GM12874 (cell line): ENCODE results near the gene PDE9A.

Experiments used
- TF ChIP-seq, protein P1 (sequence below): IDR thresholded peaks from 2 replicates; pipeline ENCODE4 v1.5.1; 2011; ENCODE audit warnings: low read depth, mild to moderate bottlenecking, control low read depth, low read length, moderate library complexity; ENCODE audit not compliant: insufficient read depth

The PDE9A gene

DNA sequence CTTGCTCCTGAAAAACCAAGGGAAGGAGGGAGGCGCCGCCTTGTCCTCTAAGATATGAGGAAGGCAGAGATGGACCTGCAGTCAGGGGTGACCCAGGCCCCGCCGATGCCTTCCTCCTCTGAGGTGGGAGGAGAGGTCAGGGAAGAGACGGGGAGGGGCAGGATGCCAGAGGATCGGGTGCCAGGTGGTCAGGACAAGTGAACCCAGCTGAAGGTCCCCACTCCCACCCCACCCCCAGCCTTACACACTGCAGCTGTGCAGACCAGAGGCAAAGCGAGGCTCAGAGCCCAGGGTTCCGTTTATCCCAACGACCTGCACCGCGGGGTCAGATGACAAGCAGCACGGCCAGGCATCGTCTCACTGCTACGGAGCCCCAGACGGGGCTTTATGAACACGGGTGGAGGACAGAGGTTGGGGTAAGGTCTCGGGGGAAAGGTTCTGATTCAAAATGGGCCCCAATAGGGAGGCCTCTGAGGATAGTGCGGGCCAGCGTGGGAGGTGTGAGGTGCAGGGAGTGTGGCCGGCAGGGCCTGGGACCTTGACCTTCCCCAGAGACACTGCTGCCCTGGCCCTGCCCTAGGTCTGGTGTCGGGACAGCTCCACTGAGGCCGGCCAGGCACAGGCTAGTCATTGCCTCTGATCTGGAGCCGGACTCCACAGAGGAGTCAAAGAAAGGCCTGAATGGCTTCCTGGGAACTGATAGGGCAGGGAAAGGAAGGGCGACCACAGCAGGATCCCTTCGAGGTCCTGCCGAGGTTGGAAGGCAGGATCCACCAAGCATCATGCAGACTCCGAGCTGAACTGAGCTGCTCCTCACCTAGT lies 113.5 kb downstream of the PDE9A start:
- TF ChIP-seq, protein P1, sequence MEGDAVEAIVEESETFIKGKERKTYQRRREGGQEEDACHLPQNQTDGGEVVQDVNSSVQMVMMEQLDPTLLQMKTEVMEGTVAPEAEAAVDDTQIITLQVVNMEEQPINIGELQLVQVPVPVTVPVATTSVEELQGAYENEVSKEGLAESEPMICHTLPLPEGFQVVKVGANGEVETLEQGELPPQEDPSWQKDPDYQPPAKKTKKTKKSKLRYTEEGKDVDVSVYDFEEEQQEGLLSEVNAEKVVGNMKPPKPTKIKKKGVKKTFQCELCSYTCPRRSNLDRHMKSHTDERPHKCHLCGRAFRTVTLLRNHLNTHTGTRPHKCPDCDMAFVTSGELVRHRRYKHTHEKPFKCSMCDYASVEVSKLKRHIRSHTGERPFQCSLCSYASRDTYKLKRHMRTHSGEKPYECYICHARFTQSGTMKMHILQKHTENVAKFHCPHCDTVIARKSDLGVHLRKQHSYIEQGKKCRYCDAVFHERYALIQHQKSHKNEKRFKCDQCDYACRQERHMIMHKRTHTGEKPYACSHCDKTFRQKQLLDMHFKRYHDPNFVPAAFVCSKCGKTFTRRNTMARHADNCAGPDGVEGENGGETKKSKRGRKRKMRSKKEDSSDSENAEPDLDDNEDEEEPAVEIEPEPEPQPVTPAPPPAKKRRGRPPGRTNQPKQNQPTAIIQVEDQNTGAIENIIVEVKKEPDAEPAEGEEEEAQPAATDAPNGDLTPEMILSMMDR = no peak

DNA sequence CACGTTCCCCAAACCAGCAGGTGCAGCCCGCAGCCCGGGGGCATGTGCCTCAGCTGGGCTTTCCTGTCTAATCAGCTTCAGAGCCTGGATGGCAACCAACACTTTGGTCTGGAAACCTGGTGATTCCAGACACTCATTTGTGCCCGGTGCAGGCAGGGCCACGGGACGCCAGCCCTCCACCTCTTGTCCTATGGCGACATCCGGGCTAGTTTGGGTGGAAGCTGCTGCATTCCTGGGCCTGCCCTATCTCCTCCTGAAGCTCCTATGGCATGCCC lies 114.1 kb downstream of the PDE9A start:
- TF ChIP-seq, protein P1 = no peak

DNA sequence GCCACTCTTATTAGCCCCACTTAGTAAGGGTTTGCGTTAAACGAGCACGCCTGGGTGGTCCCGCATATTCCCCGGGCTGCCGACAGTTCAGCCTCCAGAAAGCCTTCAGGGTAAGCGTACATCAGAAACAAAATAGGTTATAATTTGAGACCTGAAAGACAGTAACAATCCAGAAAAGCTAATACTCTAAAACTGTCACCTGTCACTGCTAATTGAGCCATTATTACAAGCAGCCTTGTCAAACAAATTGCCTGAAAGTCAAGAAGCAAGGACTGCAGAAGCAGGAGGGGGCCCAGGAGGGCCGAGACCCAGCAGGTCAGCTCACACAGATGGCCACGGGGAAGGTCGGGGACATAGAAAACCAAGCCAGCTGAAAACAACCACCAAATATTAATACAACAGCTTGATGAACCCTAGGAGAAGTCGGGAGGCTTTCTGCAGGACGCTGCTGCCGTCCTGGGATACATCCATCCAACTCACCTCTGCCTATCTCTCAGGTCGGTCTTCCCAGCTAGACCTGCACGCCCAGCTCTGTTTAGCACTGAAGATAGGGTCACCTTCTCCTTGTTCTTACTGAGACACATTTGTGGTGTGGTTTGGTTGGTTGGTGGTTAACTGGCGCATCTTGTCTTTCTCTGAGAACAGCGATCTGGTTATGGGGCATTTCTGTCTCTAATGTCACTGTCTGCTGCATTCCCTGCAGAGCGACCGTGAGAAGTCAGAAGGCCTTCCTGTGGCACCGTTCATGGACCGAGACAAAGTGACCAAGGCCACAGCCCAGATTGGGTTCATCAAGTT lies 115.1 kb downstream of the PDE9A start:
- TF ChIP-seq, protein P1 = no peak

DNA sequence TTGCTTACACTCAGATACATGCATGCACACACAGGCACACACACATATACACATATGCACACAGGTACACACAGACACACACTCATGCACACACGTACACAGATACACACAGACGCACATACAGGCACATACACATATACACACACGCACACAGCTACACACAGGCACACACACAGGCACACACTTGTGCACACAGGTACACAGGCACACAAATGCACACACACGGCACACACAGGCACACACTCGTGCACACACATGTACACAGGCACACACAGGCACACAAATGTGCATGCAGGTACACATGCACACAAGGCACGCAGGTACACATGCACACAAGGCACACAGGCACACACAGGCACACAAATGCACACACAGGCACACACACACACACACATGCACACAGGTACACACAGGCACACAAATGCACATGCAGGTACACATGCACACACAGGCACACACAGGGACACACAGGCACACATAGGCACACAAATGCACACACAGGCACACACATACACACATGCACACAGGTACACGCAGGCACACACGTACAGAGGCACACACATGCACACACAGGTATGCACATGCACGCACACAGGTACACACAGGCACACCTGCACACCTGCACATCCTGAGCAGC lies 115.9 kb downstream of the PDE9A start:
- TF ChIP-seq, protein P1 = no peak

DNA sequence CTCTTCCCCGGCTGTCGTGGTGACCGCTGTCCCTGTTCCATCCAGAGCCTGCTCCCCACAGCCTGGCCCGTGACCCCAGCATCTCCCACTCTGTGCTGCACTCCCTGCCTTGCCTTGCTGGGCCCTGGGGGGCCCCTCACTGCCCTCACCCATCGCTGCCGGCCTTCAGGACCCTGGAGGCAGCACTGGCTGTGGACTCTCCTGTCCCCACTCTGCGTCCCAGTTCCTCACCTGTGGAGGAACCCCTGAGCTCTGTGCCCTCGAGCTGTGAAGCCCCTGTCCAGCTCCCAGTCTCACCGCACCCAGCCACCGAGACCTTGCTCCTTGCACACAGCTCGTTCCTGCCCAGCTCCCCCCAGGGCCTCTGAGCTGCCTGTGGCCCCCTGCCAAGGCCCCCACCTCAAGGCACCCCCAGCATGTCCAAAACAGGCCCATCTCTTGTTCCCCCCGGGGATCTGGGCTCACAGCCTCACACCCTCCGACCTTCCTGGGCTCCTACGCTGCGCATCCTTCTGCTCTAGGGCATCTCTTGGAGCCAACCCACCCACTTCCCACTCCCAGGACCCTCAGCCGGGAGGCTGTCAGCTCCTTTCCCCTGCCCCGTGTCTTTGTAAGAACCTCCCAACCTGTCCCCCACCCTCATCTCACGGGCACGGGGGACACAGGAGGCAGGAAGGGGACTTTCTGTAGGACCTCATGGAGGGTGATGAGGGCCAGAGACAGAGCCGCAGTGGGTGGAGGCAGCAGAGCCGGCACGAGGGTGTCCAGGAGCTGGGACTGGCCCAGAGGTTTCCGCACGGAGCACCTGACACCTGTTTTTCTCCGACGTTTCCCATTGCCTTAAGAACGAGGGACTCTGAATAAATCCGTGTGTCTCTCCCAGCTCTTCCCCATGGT lies 116.6 kb downstream of the PDE9A start:
- TF ChIP-seq, protein P1 = no peak

DNA sequence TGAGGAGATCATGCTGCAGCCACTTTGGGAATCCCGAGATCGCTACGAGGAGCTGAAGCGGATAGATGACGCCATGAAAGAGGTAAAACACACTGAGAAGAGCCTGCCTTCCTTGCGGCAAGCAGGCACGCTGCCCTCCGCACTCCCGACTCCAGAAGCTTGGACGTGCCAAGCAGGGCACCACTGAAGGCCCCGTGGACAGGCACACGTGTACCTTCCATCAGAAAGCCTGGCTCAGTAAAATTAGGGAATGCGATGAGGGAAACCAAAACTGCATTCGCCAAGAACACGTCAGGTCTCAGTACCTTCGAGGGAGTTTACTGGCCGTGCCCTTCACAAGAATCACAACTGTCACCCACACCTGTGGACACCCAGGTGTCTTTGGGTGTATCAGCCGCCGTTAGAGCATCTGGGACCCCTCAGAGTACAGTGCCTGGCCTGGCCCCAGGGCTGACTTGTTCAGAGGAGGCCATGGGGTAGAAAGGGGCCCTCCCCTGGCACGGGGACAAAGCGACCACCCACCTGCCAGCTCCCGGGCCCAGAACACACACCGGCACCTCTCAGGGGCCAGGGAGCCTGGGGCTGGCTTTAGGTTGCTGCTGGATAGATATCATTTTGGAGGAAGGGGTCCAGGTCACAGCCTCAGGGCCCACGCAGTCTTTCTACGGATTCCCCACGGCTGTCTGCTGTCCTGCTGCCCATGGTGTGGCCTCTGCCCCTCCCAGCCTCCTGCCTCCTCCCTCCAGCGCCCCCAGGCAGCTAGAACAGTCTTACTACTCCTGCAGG lies 117.5 kb downstream of the PDE9A start:
- TF ChIP-seq, protein P1 = no peak
